DMS 273 (cell line): ENCODE results near the gene CXCL14.
A peak's percentile ranks its signal among the peaks of the same experiment; 100 is the strongest.
"Not testable (repeated sequence)": the region's sequence is repeated elsewhere in the genome, so short reads cannot be mapped to it uniquely, and the experiment has no call there.

ENCODE experiments used
- DNase-seq: peaks from one replicate; lab custom pipeline; 2025; ENCODE audit not compliant: unreplicated experiment; lab: John Stamatoyannopoulos, UW

The CXCL14 gene

DNA sequence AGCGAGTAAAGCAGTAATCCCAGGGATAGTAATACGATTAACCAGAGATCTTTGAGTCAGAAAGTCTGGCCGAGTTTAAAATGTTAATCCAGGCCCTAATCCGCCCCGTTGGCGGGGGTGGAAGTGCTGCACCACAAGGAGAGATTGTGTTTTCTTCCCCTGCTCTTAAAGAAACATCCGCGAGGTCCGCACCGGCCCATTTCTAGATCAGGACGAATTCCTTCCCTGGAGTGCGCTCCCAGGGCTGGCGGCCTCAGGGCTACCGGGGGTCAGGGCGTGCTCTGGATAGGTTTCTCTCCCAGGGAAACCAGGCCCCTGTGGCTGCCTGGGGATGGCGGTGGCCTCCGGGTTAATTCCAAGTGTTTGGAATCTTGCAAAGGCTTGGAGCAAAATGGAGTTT, 33.7 kb downstream of the CXCL14 start:
- DNase-seq = no peak

DNA sequence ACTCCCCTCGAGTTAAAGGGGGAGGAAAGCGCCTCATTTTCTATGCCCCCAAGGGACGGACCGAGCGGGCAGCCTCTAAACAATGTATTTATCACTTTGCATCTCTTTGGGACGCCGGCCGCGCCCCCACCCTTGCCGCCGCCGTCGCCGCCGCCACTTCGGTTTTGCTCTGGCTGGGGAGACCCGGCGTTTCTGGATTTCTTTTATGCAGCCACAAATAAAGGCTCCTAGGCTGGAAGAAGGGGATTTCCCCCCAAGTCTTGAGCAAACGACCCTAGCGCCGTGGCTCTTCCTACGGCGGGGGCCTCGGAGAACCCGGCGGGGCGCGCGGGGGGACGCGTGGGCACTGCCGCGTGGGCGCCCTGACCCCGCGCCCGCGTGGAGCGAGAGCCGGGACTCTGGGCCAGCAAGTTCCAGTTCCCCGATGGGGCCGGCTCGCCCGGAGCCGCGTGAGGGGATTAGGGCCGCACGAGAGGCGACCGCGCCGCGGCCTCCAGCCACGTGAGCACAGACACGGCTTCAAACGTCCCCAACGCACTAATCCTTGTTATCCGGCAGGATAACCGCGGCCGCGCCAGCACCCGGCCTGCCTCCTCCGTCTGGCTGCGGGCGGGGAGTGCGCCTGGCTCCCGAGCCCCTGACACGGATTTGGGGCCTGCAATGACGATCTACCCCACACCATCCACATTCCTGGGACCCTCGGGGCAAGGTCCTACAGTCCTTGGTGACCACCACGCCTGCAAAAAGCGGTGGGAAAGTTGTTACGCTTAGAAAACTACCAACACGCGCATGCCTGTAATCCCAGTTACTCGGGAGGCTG, 35.1 kb downstream of the CXCL14 start:
- no peak for DNase-seq

DNA sequence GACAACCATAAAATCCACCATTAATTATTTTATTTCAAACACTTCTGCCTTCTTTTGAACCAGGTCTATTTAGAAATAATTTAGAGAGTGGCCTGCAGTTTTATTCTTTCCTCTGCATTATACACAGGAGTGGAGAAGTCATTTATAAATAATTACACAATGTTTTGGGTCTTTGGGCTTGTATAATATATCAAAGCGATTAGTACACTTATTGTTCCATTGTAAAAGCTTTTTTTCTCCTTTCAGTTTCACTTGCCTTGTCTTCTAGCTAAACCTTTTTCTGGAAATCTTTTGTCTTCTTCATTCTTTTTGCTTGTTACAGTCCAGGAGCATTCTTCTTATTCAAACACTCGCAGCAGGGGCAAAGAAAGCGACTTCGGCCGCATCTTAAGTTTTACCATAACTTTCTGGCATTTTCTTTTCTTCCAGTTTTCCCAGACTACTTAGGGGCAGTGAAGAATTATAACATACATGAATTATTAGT, 35.7 kb downstream of the CXCL14 start:
- no peak for DNase-seq

DNA sequence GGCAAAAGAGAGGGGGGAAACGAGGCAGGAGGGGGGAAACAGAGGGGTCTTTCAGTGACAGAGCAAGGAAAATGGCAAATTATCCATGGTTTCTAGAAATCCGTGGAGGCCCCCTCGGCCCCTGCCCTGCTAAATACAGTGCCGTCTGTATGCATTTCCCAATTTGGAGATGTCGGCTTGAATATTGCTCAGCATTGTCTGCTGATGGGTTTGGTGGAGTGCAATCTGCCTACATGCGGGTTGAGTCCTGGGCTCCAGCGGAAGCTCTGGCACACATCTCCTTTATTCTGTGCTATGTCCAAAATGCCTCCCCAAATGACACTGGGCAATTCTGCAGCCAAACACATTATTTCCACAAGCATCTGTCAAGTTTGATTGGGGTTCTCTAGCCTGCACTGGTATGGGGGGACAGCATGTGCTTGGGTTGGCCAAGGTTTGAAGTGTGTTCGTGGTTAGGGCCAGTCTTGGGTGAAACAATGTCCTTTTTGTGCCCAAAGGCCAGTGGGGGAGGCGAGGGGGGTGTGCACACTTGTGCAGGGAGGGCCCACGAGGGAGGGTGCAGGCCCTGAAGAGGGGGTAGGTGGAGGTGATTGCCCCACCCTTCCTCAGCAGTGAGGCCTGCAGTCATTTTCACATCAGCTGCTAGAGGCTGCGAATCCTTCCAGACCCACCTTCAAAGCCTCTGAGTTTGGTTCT, 36.8 kb downstream of the CXCL14 start:
- no peak for DNase-seq

DNA sequence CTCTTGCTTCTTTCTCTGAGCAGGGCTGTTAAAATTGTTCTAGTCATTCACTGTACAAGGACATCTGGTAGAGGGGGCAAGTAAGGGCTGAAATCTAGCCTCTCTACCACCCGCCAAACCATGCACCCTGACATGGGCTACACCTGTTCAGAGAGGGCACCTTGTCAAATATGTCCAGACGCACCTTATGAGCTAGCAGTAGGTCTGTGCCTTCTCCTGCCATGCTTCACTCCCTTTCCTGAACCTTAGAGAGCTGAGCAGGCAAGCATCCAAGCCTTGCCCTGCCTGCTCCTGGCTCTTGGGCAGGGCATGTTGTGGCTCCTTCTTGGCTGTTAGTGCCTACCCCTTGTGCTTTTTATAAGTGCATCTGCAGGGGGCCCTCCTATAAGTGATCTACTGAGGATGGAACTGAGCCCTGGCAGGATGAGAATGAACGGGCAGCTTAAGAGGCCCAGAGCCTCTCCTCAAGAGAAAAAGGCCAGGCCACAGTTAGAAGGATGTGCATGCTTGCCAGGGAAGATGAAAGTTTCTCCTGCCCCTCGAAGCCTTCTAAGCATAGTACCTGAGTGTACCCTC, 39.3 kb downstream of the CXCL14 start:
- DNase-seq = no peak

DNA sequence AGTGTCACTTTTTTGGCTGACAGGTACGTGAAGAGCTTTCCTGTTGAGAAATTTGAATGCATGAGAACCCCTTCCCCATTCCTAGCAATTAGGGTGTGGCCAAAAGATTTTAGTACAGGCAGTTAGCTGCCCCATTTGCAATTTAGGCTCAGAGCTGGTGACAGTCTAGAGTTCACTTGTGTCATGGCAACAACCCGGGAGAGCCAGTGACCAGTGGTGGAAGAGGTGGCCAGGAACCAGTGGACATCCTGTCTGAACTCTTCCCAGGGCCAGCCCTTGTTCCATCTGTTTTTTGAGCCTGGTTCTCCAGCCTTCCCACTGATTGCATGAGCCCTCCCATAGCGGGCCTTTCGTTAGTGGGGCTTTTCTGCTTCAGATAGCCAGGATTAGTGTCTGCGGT, 40.5 kb downstream of the CXCL14 start:
- DNase-seq = no peak

DNA sequence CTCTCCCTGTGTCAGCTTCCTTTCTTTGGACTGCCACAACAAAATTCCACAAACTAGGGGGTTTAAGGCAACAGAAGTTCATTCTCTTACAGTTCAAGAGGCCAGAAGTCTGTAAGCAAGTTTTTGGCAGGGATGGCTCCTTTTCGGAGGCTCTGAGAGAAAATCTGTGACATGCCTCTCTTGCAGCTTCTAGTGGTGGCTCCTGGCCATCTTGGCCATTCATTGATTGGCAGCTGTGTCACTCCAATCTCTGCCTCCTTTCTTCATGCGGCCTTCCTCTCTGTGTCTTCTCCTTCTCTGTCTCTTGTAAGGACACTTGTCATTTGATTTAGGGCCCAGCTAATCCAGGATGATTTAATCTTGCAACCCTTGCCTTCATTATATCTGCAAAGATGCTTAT, 41.0 kb downstream of the CXCL14 start:
- no peak for DNase-seq

DNA sequence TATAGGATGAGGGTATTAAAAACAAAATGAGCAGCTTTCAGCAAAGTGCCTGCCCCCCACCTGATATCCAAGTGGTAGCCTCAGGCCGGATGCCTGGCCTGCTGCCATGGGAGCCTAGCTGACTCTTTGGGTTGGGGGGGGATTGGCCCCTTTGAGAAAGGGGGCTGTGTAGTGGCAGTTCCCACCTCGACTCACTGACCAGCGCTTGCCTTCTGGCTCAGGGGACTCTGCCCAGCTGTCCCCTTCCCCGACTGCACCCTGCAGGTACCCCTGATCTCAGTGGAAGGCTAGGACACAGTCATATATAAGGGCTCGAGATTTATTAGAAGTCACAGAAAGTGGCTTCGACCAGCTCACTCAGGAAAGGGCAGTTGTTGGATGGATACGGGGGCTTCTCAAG, 41.5 kb downstream of the CXCL14 start:
- no peak for DNase-seq

DNA sequence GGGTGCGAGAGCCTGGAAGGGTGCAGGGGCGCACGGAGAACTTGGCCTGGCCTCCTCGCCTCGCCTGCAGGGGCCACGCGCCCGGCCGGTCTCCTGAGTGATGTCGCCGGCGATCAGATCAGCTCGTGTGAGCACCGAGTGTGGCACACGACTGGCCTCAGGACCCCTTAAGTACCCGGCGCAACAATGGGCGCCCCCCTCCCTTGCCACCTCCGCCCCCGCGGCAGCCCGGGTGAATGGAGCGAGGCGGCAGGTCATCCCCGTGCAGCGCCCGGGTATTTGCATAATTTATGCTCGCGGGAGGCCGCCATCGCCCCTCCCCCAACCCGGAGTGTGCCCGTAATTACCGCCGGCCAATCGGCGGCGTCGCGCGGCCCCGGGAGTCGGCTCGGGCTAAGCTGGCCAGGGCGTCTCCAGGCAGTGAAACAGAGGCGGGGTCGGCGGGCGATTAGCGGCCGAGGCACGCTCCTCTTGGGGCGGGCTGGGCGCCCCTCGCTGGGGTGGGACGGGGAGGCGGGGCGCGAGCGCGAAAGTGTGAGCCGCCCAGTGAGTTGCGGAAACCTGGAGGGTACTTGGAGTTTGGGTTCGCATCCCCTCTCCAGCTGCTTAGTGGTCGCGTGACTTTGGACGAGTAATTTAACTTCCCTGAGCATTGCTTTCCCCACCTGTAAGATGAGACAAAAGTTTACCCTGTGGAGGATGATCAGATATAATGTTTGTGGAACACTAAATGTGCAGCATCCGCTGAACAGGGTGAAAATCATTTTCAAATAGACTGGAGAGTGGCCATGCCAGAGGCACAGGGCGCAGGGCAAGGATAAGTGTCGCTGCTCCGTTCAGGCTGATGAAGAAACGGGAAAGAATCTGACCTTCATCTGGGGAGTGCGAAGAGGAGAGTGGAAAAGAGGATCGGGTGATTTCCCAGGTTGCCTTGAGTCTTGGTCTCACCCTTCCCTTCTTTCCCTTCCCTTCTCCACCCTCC, 42.7 kb downstream of the CXCL14 start, which contains the start of gene NEUROG1:
Gene NEUROG1 (minus strand): TSS at position 145 of the 982 bp plus-strand sequence. CDS start 274 bp downstream, outside the sequence.
- DNase-seq = peak; percentile 81

DNA sequence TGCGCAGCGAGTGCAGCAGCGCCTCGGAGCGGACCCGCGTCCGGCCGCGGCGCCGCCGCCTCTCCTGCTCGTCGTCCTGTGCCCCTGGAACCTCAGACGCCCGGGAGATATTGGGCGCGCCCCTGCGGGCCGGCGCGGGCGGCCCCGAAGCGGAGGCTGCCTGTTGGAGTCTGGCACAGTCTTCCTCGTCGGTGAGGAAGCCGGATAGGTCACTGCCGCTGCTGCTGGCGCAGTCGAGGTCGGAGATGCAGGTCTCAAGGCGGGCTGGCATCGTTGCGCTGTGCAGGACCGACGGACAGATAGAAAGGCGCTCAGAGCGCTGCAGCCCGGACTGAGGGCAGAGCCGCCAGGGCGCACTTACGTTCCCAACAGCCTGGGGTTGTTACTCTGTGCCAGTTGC, 43.4 kb downstream of the CXCL14 start:
- peak; percentile 69 for DNase-seq

DNA sequence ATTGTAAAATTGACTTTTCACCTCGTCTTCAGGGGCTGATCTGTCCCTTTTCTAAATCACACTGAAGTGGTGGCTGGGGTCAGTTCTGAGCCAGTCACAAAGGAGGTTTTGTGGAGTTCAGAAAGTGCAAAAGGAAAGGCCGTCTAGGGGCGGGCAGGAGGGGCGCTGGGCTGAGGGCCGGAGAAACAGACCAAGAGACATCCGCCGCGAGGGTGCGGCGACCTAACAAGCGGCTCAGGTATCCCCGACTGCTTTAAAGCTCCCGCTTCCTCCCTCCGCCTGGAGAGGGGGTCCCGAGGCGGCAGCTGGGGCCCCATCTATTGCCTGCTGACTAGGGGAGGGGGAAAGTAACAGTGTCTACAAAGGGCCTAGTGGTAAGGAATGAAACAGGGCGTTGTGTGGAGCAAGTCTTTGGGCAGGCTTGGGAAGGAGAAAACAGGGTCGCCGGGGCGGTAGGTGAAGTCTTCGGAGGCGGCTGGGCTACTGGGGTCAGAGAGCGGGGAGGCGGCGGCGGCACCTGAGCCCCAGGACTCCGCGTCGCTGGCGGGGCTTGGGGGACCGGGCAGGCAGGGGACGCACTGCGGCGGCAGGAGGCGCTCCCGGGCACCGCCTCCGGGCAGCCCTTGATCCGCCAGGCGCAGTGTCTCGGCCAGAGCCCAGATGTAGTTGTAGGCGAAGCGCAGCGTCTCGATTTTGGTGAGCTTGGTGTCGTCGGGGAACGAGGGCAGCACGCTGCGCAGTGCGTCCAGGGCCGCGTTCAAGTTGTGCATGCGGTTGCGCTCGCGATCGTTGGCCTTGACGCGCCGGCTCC, 44.0 kb downstream of the CXCL14 start:
- DNase-seq = no peak

DNA sequence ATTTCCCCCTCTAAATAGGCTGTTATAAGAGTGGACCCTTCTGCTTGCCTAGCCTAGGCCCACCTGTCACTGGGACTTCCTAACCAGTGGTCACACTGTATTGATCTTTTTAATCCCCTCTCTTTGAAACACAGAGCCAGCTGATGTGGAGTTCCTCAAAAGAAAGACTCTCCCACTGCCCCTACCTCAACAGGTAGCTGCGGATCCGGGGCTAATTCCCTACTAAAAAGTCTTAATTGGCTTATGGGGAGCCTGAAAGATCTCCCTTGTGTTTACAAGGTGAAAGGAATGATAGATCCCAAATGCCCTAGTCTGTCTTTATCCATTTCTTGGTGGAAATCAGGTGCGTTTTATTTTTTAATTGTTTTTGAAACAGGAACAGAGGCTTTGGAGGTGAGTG, 45.0 kb downstream of the CXCL14 start:
- DNase-seq = no peak

DNA sequence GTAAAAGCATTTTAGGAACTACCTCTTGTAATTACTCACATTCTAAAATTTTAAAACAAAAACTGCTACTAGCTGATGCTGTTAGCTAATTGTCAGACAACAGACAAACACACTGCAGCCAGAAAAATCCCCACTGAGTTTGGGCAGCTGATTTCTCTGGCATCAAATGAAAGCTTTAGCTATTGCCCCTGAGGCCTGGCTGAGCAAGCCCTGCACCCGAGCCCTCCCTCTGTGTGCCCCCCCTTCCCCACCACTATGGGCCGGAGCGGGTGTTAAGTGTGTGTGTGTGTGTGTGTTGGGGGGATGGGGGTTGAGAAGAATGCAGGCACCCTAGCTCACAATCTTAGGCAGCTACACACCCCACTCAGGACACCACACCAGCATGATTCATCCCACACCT, 45.5 kb downstream of the CXCL14 start:
- no peak for DNase-seq

DNA sequence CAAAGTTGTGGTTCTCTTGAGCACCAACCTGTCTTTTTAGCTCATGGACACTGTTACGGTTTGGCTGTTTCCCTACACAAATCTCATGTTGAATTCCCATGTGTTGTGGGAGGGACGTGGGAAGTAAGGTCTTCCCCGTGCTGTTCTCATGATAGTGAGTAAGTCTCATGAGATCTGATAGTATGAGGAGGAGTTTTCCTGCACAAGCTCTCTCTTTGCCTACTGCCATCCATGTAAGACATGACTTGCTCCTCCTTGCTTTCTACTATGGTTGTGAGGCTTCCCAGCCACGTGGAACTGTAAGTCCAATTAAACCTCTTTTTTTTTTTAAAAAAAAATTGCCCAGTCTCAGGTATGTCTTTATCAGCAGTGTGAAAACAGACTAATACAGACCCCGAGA, 49.2 kb downstream of the CXCL14 start:
- DNase-seq = not testable (repeated sequence)

DNA sequence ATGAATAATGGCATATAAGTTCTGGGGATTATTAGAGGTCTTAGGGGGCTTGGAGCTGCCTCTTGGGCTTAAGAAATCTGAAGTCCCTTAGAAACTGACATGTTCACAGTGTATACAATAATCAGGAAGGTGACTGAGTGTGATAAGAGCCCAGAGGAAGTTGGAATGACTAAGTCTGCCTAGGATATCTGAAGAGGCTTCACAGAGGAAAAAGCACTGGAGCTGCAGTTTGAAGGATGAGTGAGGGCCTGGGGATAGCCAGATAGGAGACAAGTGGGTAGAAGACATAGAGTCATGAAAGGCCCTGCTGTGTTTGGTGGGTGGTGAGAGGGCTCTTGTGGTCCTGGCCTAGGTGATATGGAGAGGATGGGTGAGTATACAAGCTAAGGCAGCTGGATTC, 51.9 kb downstream of the CXCL14 start:
- DNase-seq = no peak

DNA sequence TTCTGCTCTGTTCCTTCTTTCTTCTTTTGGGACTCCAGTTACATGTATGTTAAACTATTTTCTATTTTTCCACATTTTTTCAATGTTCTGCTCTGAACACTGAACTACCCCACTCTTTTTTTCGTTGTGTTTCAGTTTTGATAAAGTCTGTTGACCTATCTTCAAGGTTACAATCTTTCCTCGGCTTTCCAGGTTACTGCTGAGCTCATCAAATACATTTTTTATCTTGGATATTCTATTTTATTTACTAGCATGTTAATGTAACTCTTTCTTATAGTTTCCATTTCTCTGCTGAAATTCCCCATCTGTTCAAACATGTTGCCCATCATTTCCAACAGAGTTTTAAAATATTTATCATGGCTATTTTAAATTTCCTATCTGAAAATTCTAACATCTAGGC, 56.8 kb downstream of the CXCL14 start:
- no peak for DNase-seq
